ENCODE data around the gene SCAP. TPM values are rescaled to one million over a fixed set of nuclear protein-coding genes. Genes with fewer than 3 reads are reported as not detected.

SCAP gene
- total and polyA plus RNA-seq, 7 donors, result 18.9 to 47.5 (median 34.7) TPM

DNA sequence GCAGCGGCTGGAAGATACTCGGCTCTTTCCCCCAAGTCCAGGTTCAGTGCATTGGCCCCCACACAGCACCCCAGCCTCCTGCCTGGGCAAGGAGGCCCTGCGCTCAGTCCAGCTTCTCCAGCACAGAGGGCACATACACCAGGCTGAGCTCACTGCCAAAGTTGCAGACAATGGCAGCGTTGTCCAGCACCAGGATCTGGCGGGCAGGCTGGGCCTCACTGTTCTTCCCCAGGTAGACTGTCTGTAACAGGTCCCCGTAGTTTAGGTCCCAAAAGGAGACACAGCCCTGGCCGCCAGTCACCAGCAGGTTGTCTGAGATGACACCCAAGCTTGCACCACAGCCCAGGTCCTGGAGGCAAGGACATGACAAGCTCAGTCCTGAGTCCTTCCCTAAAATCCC, 62.0 kb downstream of the SCAP start:
- Histone ChIP-seq H3K4me3 (no peak overlapping the region), H3K4me1 (no peaks in the 10 kb centered on the region), H3K9me3 (no peaks in the 10 kb centered on the region), H3K36me3 (ENCODE audit: insufficient read depth in 1 of 2, low read depth in 1 of 2) (peaks cover 5 to 89% of the 10 kb centered on the region in 2 donors), H3K27ac (no peak overlapping the region), H3K27me3 (ENCODE audit: insufficient read depth in 3 of 3, low read length in 2 of 3) (no peaks in the 10 kb centered on the region)
- intact Hi-C loops (cut with DNase I), result no loop called here
- DNase-seq, result no peak
- no peak for TF ChIP-seq CTCF (IDR thresholded peaks at IDR 0.05)
- WGBS, 3 donors, result 84 to 94% (median 85%) methylated on average over 7 of the region's 7 CpGs
- ATAC-seq, result no peak

GRCh38 chr3:47412842-47413520, 62.8 kb downstream of the SCAP start:
- DNase-seq, result no peak
- no peaks in the 10 kb centered on the region for H3K9me3 ChIP-seq
- no peaks in the 10 kb centered on the region for H3K27me3 ChIP-seq (ENCODE audit: insufficient read depth in 3 of 3, low read length in 2 of 3)
- ATAC-seq, result no peak
- H3K27ac ChIP-seq, result no peak overlapping the region
- H3K4me3 ChIP-seq, result no peak overlapping the region
- no peak for TF ChIP-seq CTCF (IDR thresholded peaks at IDR 0.05)
- peaks cover 5 to 89% of the 10 kb centered on the region in 2 donors for H3K36me3 ChIP-seq (ENCODE audit: insufficient read depth in 1 of 2, low read depth in 1 of 2)
- H3K4me1 ChIP-seq, result no peaks in the 10 kb centered on the region
- intact Hi-C loops (cut with DNase I), result no loop called here
- 71 to 82% (median 77%) methylated on average over 11 to 12 of the region's 12 CpGs for WGBS, 3 donors

- no peaks in the 10 kb centered on the region for H3K4me1 ChIP-seq
- ATAC-seq, result no peak
- H3K27me3 ChIP-seq (ENCODE audit: insufficient read depth in 3 of 3, low read length in 2 of 3), result no peaks in the 10 kb centered on the region
- no peak for DNase-seq
- no peaks in the 10 kb centered on the region for H3K9me3 ChIP-seq
- intact Hi-C loops (cut with DNase I), result no loop called here
- no peak overlapping the region for H3K4me3 ChIP-seq
- WGBS, 3 donors, result 80 to 83% (median 81%) methylated on average over 4 to 5 of the region's 5 CpGs
- no peak for TF ChIP-seq CTCF (IDR thresholded peaks at IDR 0.05)
- H3K27ac ChIP-seq, result no peak overlapping the region
- H3K36me3 ChIP-seq (ENCODE audit: insufficient read depth in 1 of 2, low read depth in 1 of 2), result peaks cover 5 to 93% of the 10 kb centered on the region in 2 donors
Measured at GRCh38 chr3:47412453-47412756, 63.3 kb downstream of the SCAP start.

- TF ChIP-seq CTCF (IDR thresholded peaks at IDR 0.05), result no peak
- DNase-seq (no peak), ATAC-seq (no peak)
- Histone ChIP-seq H3K36me3 (ENCODE audit: insufficient read depth in 1 of 2, low read depth in 1 of 2) (peaks cover 5 to 93% of the 10 kb centered on the region in 2 donors), H3K4me1 (no peaks in the 10 kb centered on the region), H3K9me3 (no peaks in the 10 kb centered on the region), H3K4me3 (no peak overlapping the region), H3K27me3 (ENCODE audit: insufficient read depth in 3 of 3, low read length in 2 of 3) (no peaks in the 10 kb centered on the region), H3K27ac (no peak overlapping the region)
- intact Hi-C loops (cut with DNase I), result no loop called here
- whole genome bisulfite sequencing, 3 donors, result 84 to 87% (median 86%) methylated on average over 22 to 24 of the region's 24 CpGs
Measured at GRCh38 chr3:47411696-47412452, 63.9 kb downstream of the SCAP start.
